Measurements from ENCODE around the gene DNAH17. TPM values are rescaled to one million over a fixed set of nuclear protein-coding genes. Genes with fewer than 3 reads are reported as not detected.

Gene DNAH17
- total RNA-seq, 1 donor from 2014 or later = 0.40 TPM

DNA sequence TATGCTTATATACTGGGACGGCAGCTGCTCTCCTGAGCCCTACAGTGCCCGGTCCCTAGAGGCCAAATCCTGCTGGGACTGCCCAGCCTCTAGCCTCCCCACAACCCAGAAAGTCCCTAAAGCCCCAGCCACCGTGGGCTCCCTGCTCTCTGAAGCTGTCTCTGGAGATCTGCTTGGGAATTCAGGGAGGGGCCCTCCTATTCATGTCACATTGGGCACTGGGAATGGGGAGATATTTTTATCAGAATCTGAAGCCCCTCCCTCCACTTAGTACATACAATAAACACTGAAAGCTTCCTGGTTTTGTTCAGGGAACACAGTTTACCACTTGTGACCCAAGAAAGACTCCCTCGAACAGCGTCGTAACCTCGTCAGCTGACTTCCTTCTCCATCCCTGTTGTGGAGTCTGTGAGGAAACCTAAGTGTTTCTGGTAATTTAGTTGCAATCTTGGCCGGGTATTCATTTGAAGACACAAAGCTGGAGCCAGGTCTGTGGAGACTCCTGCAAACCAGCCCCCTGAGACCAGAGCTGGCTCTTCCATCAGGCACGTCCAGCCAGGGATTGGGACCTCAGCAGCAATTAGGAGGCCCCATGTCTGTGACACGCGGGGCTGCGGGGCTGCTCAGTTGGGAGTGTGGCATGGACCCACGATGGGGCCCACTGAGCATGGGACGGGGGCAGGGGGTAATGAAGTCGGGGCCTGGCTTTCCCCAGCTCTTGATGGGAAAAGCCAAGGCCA lies 160.2 kb downstream of the DNAH17 start:
- no peak for DNase-seq (ENCODE audit: low spot score)
- peak; percentile 74 for ATAC-seq
- intact Hi-C loops (cut with DNase I) = no loop called here

DNA sequence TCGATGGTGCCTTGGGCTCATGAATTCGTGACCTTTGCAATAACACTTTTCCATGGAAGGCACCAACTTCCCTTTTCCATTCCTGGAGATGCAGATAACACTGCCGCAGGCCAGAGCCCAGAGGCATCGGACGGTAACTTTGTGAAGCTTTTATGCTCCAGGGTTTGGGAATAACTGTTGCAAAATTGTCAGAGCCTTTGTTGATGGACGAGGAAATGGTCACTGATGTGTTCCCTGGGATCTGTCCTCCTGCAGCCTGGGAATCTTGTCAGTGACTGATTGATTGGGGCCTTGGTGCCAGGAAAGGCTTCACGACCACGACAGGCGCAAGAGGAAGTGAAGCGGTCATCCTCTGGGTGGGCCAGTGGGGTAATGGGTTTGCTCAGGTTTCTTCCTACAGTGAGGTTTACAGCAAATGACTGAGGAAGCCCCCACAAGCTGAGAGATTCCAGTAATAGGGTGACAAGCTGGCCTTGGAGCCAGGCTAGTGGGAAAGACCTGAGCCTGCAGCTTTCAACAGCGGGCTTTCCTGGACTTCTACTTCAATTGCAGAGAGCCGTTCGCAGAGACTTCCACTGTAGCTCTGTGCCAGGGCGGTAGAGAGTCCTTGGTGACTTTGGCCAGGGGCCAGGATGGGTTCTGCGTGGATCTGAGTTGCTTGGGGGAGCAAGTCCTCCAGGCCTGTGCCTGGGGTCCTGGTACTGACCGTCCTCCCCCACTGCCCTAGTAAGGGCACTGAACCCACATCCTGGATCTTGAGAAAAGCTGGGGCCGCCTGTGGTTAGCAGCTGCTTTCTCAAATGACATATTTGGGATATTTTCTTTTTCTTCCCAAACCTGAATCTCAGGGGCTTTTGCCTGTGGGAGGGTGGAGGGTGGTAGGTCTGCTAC lies 161.1 kb downstream of the DNAH17 start:
- intact Hi-C loops (cut with DNase I) = no loop called here
- DNase-seq (ENCODE audit: low spot score) (no peak), ATAC-seq (peak; percentile 11)

DNA sequence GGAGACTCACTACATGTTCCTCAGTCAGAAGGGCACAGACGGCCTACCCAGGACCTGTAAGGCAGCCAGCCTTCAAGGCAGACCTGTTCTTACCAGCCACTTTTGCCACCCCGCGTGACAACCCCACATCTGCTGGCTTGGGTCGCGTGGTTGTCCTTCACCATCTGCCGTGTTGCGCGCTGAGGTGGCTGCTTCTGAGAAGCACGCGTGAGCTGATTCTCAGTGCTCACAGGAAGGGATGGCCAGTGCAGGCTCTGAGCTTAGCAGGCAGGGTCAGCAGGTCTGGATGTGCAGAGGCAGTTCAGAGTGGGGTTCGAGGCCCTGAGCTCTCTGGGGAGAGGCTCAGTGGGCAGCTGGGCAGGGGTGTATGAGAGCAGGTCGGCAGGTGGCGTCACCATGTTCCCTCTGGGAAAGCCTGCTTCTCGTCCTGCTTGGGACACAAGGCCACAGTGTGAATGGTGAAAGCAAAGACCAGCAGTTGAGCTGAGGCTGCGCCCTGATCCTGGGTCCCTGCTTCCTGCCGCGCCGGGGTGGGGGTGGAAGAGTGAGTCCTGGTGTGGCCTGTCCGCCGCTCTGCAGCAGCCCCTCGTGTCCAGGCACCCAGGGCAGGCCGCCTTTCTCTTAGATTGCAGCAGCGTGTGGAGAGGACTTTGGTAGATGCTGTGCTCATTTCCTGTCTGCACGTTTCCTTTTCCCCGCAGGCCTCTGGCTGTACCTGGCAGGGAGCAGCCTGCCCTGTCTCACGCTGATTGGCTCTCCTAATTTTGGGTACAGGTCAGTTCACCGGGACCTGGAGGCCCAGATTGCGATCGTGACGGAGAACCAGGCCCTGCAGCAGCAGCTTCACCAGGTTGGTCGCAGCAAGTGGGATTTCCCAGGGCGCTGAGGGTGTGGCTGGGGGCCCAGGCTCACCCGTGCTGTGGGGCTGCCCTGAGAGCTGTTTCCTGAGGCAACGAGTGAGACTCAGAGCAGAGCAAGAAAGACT lies 162.7 kb downstream of the DNAH17 start:
- intact Hi-C loops (cut with DNase I) = no loop called here
- no peak for ATAC-seq

GRCh38 chr17:78412403-78412802 lies 164.8 kb downstream of the DNAH17 start:
- DNase-seq (ENCODE audit: low spot score) (no peak), ATAC-seq (no peak)
- intact Hi-C loops (cut with DNase I) = no loop called here

More for the DNA sequence above, 162.7 kb downstream of the DNAH17 start:
- no peak for DNase-seq (ENCODE audit: low spot score)

- no peak for DNase-seq (ENCODE audit: low spot score)
- intact Hi-C loops (cut with DNase I) = no loop called here
- peak; percentile 28 for ATAC-seq
Observed at GRCh38 chr17:78411241-78411857, 165.8 kb downstream of the DNAH17 start.

DNA sequence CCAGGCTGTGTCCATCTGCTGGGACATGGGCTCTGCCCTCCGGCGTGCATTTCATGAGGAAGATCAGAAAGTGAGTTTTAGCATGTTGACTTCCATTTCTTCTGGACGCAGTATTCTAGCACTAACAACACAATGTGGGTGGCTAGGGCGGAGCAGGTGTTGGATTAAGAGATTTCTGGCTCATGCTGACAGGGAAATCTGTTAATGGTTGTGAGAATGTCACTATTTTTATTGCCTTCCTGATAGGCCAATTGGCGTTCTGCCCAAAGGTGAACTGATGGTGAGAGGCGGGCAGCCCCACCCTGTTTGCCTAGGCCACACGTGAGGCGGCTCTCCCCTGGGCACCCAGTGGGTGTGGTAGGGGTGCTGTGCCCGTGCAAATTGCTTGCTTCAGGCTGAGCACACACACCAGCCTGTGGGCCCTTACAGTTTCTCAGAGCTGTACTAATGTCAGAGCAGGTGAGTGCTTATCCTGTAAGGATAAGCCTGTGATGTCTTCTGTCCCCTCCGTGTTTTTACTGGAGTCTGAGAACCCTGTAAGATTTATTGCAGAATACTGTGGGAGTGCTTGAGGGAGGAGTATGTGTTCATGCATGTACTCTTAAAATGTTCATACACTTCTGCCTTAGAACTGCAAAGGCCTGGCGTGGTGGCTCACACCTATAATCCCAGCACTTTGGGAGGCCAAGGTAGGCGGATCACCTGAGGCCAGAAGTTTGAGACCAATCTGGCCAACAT lies 167.8 kb downstream of the DNAH17 start:
- intact Hi-C loops (cut with DNase I) = no loop called here
- DNase-seq (ENCODE audit: low spot score) (no peak), ATAC-seq (no peak)

GRCh38 chr17:78408476-78409050 lies 168.6 kb downstream of the DNAH17 start:
- ATAC-seq (no peak), DNase-seq (ENCODE audit: low spot score) (no peak)
- intact Hi-C loops (cut with DNase I) = no loop called here

DNA sequence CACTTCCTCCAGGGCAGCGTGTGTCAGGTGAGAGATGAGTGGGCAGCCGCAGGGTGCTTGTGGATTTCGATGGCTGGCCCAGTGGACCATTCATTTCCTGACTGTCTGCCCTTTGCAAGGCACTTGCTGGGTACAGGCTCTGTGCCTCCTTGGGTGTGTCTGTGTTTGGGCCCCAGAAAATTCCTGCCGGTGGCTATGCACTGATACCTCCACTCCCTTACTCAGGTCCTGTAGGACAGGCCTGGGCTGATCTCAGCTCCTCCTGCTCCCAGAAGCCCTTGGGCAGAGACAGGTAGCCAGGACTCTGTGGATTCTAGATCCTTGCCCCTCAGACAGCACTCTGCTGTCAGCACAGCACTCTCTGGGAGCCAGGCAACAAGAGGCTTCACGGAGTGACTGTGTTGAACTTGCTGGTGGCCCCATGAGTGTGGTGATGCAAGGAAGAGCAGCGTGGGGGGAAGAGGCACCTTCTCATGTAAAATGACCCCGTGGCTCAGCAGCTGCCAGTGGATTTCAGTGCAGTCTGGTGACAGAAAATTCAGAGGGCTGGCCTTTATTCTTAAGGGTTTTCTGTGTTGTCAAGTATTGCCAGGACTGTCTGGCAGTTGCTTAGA lies 169.7 kb downstream of the DNAH17 start:
- DNase-seq (ENCODE audit: low spot score) (no peak), ATAC-seq (no peak)
- intact Hi-C loops (cut with DNase I) = no loop called here

- intact Hi-C loops (cut with DNase I) = no loop called here
- ATAC-seq = no peak
- no peak for DNase-seq (ENCODE audit: low spot score)
Observed at GRCh38 chr17:78406920-78407319, 170.3 kb downstream of the DNAH17 start.

- intact Hi-C loops (cut with DNase I) = no loop called here
- ATAC-seq (no peak), DNase-seq (ENCODE audit: low spot score) (no peak)
Observed at GRCh38 chr17:78406396-78406795, 170.8 kb downstream of the DNAH17 start.

DNA sequence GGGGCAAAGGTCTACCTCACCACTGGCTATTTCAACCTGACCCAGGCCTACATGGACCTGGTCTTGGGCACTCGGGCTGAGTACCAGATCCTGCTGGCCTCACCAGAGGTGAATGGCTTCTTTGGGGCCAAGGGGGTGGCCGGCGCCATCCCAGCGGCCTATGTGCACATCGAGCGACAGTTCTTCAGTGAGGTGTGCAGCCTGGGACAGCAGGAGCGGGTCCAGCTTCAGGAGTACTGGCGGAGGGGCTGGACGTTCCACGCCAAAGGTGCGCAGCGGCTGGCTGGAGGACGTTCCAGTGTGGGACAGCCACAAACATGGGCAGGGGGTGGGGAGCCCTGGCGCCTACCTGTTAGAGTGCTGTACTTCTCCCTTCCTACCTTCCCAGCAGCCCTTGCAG lies 173.4 kb downstream of the DNAH17 start:
- intact Hi-C loops (cut with DNase I) = no loop called here
- DNase-seq (ENCODE audit: low spot score) (no peak), ATAC-seq (no peak)

DNA sequence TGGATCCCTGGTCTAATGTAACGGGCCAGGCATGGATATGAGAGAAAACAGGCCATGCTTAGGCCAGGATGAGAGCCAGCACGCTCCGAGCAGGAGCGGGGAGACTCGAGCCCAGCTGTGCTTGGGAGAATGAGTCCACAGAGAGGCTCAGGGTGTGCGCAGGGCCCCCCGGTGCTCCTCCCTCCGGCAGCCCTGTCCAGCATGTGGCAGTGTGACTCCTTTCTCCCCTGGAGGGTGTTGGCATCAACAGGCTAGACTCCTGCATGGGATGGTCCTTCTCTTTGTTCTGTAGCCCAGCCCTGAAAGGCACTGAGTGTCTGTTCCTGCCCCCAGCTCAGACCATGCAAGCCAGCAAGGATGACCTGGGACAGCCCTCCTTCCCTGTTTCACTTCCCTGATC lies 175.3 kb downstream of the DNAH17 start:
- DNase-seq (ENCODE audit: low spot score) (no peak), ATAC-seq (no peak)
- intact Hi-C loops (cut with DNase I) = no loop called here

- ATAC-seq = no peak
- intact Hi-C loops (cut with DNase I) = no loop called here
Observed at GRCh38 chr17:78401246-78401645, 175.9 kb downstream of the DNAH17 start.

GRCh38 chr17:78400581-78401240 lies 176.5 kb downstream of the DNAH17 start:
- intact Hi-C loops (cut with DNase I) = no loop called here
- DNase-seq (ENCODE audit: low spot score) (no peak), ATAC-seq (no peak)

More at GRCh38 chr17:78401246-78401645, 175.9 kb downstream of the DNAH17 start:
- no peak for DNase-seq (ENCODE audit: low spot score)

DNA sequence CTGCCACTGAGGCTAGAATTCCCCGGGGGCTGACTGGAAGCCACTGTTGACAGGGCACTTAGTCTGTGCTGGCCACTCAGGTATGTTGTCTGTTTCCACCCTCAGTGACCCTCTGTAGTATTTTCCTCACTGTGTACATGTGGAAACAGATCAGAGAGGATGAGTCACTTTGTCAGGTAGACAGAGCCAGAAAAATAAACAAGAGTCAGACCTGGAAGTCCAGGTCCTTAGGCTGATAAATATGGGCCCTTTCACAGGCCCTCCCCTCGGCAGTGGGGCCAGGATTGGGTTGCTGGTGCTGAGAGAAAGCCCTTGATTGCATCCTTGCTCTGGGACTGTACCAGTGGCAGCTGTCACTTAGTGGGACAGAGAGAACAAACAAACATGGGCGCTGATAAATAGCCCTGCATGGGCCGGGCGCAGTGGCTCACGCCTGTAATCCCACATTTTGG lies 177.5 kb downstream of the DNAH17 start:
- DNase-seq (ENCODE audit: low spot score) (no peak), ATAC-seq (no peak)
- intact Hi-C loops (cut with DNase I) = no loop called here

DNA sequence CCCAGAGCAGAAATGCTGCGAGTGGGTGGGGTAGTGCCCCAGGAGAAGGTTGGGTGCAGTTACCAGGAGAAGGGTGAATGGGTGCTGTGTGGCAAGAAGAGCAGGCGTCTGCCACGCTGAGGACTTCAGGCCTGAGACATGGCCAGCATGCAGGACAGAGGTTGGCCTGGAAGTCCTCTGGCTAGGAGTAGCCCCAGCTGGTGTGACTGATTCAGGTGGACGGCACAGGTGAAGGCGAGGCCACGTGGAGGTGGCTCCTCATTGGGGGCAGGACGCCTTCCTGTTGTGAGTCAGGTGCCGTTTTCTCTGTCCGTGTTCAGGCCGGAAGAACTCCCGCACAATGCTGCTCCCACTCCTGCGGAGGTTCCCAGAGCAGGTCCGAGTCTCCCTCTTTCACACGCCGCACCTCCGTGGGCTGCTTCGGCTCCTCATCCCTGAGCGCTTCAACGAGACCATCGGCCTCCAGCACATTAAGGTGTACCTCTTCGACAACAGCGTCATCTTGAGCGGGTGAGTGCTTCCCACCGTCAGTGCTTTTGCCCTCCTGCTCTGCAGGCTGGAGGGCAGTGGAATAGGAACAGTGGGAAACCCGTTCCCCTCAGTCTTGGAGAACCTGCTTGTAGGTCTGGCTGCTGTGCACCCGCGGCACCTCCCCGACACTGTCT lies 178.0 kb downstream of the DNAH17 start:
- intact Hi-C loops (cut with DNase I) = no loop called here
- ATAC-seq = no peak

More for the DNA sequence above, 178.0 kb downstream of the DNAH17 start:
- no peak for DNase-seq (ENCODE audit: low spot score)
